ENCODE data around the gene CNOT6L.

Gene CNOT6L

GRCh38 chr4:77773101-77773500, 46.1 kb downstream of the CNOT6L start:
- TF ChIP-seq, protein P1, sequence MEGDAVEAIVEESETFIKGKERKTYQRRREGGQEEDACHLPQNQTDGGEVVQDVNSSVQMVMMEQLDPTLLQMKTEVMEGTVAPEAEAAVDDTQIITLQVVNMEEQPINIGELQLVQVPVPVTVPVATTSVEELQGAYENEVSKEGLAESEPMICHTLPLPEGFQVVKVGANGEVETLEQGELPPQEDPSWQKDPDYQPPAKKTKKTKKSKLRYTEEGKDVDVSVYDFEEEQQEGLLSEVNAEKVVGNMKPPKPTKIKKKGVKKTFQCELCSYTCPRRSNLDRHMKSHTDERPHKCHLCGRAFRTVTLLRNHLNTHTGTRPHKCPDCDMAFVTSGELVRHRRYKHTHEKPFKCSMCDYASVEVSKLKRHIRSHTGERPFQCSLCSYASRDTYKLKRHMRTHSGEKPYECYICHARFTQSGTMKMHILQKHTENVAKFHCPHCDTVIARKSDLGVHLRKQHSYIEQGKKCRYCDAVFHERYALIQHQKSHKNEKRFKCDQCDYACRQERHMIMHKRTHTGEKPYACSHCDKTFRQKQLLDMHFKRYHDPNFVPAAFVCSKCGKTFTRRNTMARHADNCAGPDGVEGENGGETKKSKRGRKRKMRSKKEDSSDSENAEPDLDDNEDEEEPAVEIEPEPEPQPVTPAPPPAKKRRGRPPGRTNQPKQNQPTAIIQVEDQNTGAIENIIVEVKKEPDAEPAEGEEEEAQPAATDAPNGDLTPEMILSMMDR (IDR thresholded peaks at IDR 0.05): no peak

- TF ChIP-seq, protein P1 (IDR thresholded peaks at IDR 0.05): no peak
Measured at GRCh38 chr4:77771566-77771965, 47.6 kb downstream of the CNOT6L start.

DNA sequence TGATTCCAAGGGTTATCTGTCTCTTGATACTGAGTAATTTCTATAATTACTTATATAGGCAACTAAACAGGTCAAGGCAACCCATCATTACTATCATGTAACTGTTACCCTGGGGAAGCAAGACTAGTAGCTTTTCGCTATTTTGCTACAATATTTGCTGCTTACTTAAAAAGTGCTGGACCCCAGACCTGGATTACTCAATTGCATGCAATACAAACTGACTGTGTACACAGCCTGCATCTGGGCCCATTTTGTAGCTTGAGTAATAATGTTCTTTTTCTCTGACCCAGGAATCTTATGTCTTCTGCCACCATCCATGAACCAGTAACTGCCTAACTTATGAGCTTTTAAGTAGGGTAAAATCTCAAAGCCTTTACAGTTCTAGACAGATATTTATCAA, 53.4 kb downstream of the CNOT6L start:
- TF ChIP-seq, protein P1 (IDR thresholded peaks at IDR 0.05): no peak

DNA sequence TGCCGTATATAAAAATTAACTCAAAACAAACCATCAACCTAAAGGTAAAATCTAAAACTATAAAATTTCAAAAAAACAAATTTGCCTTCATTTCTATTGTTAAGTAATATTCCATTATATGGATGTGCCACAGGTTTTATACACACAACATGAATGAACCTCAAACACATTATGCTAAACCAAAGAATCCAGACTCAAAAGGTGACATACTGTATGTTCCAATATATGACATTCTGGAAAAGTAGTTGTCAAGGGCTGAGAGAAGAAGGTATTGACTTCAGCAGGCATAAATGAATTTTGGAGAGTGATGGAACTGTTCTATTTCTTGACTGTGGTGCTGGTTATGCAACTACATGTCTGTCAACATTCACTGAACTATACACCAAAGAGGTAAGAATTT, 56.6 kb downstream of the CNOT6L start:
- TF ChIP-seq, protein P1 (IDR thresholded peaks at IDR 0.05): no peak

- TF ChIP-seq, protein P1 (IDR thresholded peaks at IDR 0.05): no peak
Measured at GRCh38 chr4:77761595-77761994, 57.6 kb downstream of the CNOT6L start.

DNA sequence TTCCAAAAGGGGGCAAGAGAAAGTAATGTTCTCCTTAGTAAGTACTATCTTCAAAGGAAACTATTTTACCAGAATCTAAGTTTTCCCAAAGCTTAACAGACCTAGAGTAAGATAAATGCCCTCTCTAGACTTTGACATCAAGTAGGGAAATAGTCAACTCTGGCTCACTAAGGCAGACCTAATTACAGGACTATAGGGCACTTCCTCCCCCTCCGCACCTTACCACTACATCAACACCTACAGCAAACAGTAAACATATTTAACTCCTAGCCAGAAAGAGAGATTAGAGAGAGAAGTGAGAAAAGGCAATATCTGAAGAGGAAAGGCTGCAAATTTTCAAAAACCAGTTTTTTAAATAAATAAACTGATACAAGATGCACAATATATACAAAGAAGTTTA, 60.4 kb downstream of the CNOT6L start:
- TF ChIP-seq, protein P1 (IDR thresholded peaks at IDR 0.05): no peak

DNA sequence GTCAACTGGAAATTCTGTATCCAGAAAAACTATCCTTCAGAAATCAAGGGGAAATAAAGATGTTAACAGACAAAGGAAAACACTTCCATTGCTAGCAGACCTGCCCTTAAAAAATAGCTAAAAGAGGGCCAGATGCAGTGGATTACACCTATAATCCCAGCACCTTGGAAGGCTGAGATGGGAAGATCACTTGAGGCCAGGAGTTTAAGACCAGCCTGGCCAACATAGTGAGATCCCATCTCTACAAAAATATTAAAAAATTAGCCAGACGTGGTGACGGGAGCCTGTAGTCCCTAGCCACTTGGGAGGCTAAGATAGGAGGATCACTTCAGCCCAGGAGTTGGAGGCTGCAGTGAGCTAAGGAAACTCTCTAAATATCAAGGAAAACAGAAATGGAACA, 67.4 kb downstream of the CNOT6L start:
- TF ChIP-seq, protein P1 (IDR thresholded peaks at IDR 0.05): no peak

- TF ChIP-seq, protein P1 (IDR thresholded peaks at IDR 0.05): no peak
Measured at GRCh38 chr4:77745792-77746191, 73.4 kb downstream of the CNOT6L start.

All from LNCAP (cell line).